GM21381 (cell line): ENCODE measurements around the gene FYN.
A peak's percentile ranks its signal among the peaks of the same experiment; 100 is the strongest.
"Not testable (repeated sequence)": the region's sequence is repeated elsewhere in the genome, so short reads cannot be mapped to it uniquely, and the experiment has no call there.

Source experiments
- ATAC-seq: cut with Tn5 transposase; IDR thresholded peaks from one replicate; pipeline ENCODE4 v1.9.1; 2021; ENCODE audit warnings: mild to moderate bottlenecking, moderate library complexity; ENCODE audit not compliant: unreplicated experiment

The FYN gene

GRCh38 chr6:111873178-111874024, at the start of gene FYN:
TSS of gene FYN (minus strand) at chr6:111873452. CDS start at chr6:111720051, 153,401 bp downstream.
- peak; percentile 97 for ATAC-seq

DNA sequence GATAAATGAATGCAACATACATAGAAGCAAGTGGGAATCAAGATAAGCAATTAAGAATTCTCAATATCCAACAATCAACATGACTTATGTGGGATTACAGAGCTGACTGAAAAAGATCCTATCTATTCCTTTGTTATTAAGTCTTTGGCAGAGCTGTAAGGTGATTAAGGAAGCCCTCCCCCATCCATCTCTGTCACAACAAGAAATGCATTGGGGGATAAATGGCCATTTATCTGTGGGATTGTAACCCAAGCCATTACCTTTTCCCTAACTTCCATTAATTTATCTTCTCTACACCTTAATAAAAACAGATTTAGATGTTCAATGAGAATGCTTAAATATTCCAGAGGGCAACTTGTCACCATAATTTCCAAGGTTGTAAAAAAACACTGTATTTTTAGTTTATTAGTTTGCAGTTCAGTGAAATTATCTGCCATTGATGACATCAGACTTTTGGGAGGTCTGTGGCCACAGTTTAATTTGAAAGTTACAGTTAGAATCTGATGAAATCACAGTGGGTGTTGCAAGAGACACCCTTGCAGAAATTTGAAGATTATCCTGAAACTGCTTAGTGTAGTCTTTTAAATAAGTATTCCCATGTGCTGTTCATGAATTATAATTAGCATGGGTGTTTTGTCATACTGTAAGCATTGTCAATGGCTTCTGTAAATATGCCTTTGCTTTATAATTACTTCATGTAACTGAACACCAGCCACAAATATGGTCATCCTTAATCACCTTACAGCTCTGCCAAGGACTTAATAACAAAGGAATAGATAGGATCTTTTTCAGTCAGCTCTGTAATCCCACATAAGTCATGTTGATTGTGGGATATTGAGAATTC, 49.4 kb upstream of the FYN start:
- ATAC-seq: no peak

DNA sequence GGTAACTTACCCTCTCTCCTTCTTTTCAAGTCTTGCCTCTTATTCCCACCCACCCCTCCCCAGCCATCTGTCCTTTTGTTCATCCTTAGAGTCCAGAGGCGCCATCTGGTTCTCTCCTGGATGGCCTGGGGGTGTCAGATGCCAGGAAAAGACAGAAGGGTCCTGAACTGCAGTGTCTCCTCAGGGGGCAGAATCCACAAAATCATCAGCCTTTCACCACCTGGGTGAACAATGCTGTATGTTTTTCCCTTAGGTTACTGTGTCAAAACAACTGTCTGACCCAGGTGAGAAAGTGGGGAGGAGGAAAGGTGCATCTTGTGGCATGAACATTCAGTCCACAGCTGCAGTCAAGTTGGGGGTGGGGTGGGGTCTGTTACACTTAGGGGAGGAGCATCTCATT, 47.9 kb upstream of the FYN start:
- ATAC-seq: no peak

- no peak for ATAC-seq
These were observed 47.3 kb upstream of the FYN start for GRCh38 chr6:111920578-111920977.

GRCh38 chr6:111918825-111919224, 45.6 kb upstream of the FYN start:
- no peak for ATAC-seq

GRCh38 chr6:111916747-111917146, 43.5 kb upstream of the FYN start:
- ATAC-seq: no peak

- ATAC-seq: no peak
These were observed 41.4 kb upstream of the FYN start for GRCh38 chr6:111914617-111915016.

- ATAC-seq: no peak
These were observed 39.7 kb upstream of the FYN start for GRCh38 chr6:111912904-111913303.

GRCh38 chr6:111911428-111911827, 38.2 kb upstream of the FYN start:
- ATAC-seq: no peak

DNA sequence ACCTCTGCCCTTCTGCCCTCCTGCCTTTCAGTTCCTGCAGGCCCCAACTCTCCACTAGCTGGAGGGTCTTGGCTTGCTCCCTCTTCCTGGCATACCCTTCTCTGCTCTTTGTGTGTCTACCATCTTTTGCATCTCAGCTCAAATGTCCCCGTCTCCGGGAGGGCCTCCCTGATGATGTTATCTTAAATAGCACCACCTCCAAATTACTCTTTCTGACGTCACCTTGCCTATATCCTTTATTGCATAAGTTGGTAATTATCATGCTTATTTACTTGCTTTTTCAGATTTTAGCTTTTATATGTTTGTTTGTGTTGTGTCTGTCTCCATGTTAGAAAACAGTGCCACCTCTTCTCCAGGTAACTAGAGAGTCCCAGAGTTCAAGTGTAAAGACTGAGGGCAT, 36.0 kb upstream of the FYN start:
- no peak for ATAC-seq

- not testable (repeated sequence) for ATAC-seq
These were observed 35.1 kb upstream of the FYN start for GRCh38 chr6:111908365-111908764.

DNA sequence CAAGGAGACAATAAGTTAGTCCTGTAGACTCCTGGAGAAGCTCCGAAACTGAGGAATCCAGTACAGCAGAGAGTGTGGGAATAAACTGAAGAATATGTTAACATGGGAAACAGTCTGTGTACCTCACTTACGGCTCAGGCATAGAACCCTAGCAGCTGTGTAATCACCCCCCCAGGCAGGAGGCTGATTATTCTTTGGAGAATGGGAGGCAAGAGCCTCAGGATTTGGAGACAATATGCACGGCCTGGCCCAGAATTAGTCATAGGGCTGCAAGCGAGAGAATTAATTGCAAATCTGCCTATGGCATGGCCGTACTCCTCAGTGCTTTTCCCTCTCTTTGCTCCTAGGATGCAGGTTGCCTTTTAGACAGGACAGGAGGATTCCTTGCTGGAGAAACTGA, 27.5 kb upstream of the FYN start:
- ATAC-seq: no peak

DNA sequence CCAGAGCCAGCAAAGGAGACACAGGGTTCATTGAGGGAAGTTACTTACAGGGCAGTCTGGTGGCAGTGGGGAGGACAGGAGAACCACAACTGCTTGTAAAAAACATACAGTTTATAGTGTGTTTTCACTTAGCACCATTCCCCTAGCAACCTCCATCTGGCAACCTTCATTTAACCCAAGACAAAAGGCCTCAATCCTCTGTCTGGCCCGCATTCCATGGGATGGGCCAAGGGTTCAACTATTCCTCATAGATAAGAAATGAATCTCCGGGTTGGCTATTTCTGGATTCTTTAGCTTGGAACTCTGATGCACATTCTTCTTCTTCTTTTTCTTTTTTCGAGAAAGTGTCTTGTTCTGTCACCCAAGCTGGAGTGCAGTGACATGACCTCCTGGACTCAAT, 26.3 kb upstream of the FYN start:
- no peak for ATAC-seq

GRCh38 chr6:111898452-111898851, 25.2 kb upstream of the FYN start:
- ATAC-seq: no peak

DNA sequence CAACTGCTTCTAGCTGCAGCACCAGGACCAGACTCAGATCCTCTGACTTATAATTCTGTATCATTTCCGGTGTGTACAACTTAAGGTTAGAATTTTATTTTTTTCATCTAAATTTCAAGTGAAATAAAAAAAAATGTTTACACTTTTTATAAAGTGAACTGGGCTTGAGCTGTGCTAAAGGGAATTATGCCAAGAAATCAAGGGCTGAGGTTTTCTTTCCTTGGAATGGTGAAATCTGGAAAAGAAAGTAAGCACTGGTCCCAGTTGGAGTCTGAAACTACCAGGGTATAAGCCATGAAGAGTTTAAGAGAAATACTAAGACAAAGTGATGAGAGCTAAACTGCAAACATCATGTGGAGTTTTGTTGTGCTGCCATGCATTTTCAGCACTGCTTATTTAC, 21.7 kb upstream of the FYN start:
- ATAC-seq: no peak

- ATAC-seq: no peak
These were observed 21.0 kb upstream of the FYN start for GRCh38 chr6:111894272-111894671.

DNA sequence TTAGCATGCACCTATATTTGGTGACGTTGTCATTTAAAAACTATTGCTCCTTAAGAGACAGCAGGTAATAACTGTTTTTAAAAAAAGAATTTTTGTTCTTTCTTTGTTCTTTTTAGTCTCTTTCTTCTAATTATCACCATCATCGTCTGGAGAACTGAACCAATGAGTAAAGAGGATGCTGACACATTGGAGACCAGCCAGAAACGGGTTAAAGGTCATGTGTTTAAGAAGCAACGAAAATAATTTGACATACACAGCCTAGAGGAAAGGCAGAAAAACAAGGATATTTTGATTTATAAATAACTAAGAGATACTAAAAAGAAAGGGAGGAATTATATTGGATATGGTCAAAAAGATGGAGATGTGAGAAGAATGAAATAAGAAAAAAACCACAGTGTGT, 19.2 kb upstream of the FYN start:
- no peak for ATAC-seq

- ATAC-seq: no peak
These were observed 17.7 kb upstream of the FYN start for GRCh38 chr6:111890988-111891387.

DNA sequence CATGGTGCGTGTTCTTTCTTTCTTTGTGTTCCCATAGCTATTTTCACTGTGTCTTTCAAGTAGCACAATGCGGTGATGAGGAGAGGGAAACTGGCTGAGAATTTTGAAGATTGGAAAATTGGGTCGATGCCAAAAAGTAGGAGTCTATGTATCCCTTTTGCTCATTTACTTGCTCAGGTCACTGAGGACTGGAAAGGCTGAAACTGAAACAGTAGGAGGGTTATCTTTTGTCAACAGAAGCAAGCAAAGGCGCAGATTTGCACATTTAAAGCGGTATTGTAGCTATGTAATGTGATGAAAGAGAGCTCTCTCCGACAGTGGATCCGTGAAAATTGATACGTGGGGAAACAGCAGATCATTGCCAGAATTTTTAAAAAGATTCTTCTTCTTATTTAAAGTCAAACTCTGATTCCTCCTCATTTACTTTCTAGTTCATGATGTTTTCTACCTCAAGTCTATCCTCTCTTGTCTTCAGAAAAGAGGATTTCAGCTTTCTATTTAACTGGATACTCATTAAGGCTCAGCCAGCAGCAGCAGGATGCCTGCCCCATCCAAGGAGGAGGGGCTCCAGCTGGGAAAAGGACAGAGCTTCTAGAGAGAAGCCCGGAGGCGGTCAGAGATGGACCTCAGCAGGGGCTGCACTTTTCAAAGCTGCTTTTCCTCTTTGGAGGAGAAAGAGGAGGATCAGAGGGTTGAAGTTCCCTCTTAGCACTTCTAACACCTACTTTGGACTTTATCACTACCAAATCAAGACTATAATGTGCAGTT, 15.9 kb upstream of the FYN start:
- no peak for ATAC-seq

GRCh38 chr6:111886793-111887192, 13.5 kb upstream of the FYN start:
- ATAC-seq: not testable (repeated sequence)

GRCh38 chr6:111885373-111886027, 12.2 kb upstream of the FYN start:
- no peak for ATAC-seq
